Neural cell (in vitro differentiated cells): ENCODE results near the gene PRRG4.

Experiments used
- CTCF ChIP-seq: fragments of 450-650 bp; IDR thresholded peaks from 2 replicates; pipeline ENCODE4 v1.5.1; 2014; ENCODE audit warnings: antibody characterized with exemption, mild to moderate bottlenecking, moderate library complexity; ENCODE audit not compliant: poor library complexity, severe bottlenecking
- EP300 ChIP-seq: fragments of 450-650 bp; conservative IDR thresholded peaks from 2 replicates; pipeline ENCODE4 v1.6.1; 2014; ENCODE audit warnings: antibody characterized with exemption, mild to moderate bottlenecking, moderate library complexity; ENCODE audit not compliant: poor library complexity, severe bottlenecking
- EZH2 ChIP-seq: fragments of 200-600, 300-800 bp; shearing (Covaris generic), sonication (generic); IDR thresholded peaks from 2 replicates; pipeline ENCODE4 v1.6.1; 2014; ENCODE audit warnings: antibody characterized with exemption, low read length, borderline replicate concordance, mild to moderate bottlenecking; ENCODE audit not compliant: insufficient read depth, poor library complexity, severe bottlenecking
- POLR2AphosphoS5 ChIP-seq: IDR thresholded peaks from 2 replicates; pipeline ENCODE4 v1.6.1; 2012
- RAD21 ChIP-seq: fragments of 450-650 bp; conservative IDR thresholded peaks from 2 replicates; pipeline ENCODE4 v1.6.1; 2014; ENCODE audit warnings: antibody characterized with exemption, mild to moderate bottlenecking, moderate library complexity
- REST ChIP-seq: IDR thresholded peaks from 2 replicates; pipeline ENCODE4 v1.6.1; 2012; ENCODE audit warnings: borderline replicate concordance
- SMC3 ChIP-seq: fragments of 450-650 bp; conservative IDR thresholded peaks from 2 replicates; pipeline ENCODE4 v1.6.1; 2014; ENCODE audit warnings: antibody characterized with exemption, mild to moderate bottlenecking, moderate library complexity; ENCODE audit not compliant: poor library complexity
- TAF1 ChIP-seq: IDR thresholded peaks from 2 replicates; pipeline ENCODE4 v1.6.1; 2012; ENCODE audit warnings: low read depth

GRCh38 chr11:32796425-32796824 lies 33.3 kb upstream of the PRRG4 start:
- TF ChIP-seq CTCF = no peak
- no peak for TF ChIP-seq POLR2AphosphoS5
- TF ChIP-seq TAF1 = no peak
- TF ChIP-seq EZH2 = no peak
- TF ChIP-seq SMC3 = no peak
- TF ChIP-seq EP300 = no peak
- TF ChIP-seq RAD21 = no peak
- no peak for TF ChIP-seq REST
